ENCODE results near the gene MS4A13. TPM values are rescaled to one million over a fixed set of nuclear protein-coding genes. Genes with fewer than 3 reads are reported as not detected.
A peak's percentile ranks its signal among the peaks of the same experiment; 100 is the strongest.
"Not testable (repeated sequence)": the region's sequence is repeated elsewhere in the genome, so short reads cannot be mapped to it uniquely, and the experiment has no call there.

MS4A13 gene
- not detected for total RNA-seq
- long read RNA-seq: 0 reads

DNA sequence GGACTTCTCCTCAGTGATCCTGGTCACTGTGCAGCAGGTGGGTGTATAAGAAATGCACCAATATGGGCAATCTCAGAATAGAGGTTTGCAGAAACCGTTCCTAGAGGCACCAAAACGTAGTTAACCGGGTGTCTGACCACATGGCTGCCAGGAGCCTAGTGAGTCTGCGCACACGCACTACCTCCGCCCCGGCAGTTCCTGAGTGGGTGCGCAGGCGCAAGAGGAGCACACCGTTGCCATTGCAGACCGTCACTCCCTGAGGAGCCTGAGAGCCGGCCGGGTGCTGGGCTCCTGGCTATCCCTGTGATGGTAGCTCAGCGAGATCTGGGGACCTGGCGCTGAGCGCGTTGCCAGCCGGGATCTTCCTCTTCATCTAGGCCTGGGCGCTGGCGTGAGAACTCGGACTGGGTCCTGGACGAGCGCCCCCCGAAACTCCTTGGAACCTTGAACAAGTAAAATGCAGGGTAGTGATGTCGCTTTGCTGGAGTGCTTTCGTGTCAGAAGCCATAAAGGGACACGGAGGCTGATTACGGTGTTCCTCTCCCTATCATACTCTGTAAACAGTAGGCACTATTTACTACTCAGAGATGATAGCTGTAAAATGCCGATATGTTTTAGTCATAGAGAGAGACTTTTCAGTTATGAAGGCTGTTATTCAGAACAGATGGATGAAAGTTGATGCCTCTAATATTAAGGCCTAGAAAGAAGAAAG lies at the start of gene MS4A13:
Gene MS4A13 (plus strand): TSS at position 249 of the 712 bp plus-strand sequence. CDS start 2,692 bp downstream, outside the sequence.
- ATAC-seq (peak; percentile 61), DNase-seq (no peak)
- intact Hi-C loops (cut with DNase I, micrococcal nuclease): no loop called here

DNA sequence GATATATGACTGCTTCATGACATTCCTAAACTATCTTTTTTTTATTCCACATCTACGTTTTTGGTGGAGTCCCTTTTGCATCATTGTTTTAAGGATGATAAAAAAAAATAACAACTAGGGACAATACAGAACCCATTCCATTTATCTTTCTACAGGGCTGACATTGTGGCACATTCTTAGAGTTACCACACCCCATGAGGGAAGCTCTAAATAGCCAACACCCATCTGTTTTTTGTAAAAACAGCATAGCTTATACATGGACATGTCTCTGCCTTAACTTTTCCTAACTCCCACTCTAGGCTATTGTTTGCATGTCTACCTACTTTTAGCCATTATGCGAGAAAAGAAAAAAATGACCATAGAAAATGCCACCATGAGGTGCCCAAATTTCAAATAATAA lies 46.4 kb upstream of the MS4A13 start:
- no peak for DNase-seq
- intact Hi-C loops (cut with DNase I, micrococcal nuclease): no loop called here
- ATAC-seq: no peak

GRCh38 chr11:60469723-60470122 lies 45.5 kb upstream of the MS4A13 start:
- DNase-seq: no peak
- no peak for ATAC-seq
- intact Hi-C loops (cut with DNase I, micrococcal nuclease): no loop called here

DNA sequence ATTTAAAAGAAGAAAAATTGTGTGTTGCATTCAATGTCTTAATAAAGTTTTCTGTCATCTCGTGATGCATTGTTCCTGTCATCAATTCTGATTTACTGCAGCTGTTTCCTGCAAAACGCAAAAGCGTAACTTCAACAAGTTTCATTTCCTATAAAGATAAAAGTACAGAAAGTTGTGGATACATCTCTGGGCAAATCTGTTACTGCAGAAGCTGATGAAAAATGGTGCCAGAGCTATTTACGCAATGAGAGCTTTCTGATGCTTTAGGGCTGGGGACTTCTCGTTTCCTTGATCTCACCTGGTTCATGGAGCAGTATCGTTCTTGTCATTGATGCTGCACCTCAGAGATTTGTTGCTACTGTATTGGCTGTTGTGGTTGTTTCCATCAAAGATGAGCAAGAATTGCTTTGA lies 38.2 kb upstream of the MS4A13 start:
- ATAC-seq (no peak), DNase-seq (no peak)

DNA sequence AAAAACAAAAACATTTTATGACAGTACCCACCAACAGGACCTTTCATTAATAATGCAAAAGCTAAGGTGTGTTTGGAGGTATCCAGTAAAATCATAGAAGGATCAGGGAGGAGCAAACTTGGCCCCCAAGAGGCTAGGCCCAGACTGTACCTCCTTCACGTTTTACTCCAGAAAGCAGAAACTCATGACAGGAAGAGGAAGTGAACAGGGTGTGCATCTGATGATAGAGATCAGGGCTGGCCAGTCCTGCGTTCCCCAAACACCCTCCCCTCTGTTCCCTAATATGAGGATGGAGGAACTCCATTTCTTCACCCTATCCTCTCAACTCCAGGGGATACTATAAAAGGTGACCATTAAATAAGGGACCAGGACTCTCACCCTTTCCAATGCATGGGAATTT lies 32.8 kb upstream of the MS4A13 start:
- DNase-seq: no peak
- no peak for ATAC-seq
- intact Hi-C loops (cut with DNase I, micrococcal nuclease): no loop called here

More for the DNA sequence above, 38.2 kb upstream of the MS4A13 start:
- intact Hi-C loops (cut with DNase I, micrococcal nuclease): no loop called here

DNA sequence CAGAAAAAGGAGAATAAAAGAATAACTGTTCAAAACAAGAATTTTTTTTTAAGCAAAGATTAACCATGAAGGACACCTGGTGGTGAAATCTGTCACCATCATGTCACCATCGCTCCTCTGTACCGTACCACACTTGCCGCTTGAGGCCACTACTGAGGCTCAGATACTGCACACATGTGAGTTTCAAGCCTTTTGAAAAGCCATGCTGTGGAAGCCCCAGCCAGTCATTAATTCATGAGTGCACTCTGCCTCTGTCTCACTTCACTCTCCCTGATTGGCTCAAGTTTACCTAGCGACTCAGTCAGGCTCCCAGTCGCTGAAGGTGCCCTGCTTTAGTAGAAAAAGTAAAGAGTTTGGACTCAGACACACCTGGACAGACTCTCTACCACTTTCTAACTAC lies 29.2 kb upstream of the MS4A13 start:
- DNase-seq (peak in 1 of 2 donors; percentile 53), ATAC-seq (peak; percentile 80)
- intact Hi-C loops (cut with DNase I, micrococcal nuclease): no loop called here

DNA sequence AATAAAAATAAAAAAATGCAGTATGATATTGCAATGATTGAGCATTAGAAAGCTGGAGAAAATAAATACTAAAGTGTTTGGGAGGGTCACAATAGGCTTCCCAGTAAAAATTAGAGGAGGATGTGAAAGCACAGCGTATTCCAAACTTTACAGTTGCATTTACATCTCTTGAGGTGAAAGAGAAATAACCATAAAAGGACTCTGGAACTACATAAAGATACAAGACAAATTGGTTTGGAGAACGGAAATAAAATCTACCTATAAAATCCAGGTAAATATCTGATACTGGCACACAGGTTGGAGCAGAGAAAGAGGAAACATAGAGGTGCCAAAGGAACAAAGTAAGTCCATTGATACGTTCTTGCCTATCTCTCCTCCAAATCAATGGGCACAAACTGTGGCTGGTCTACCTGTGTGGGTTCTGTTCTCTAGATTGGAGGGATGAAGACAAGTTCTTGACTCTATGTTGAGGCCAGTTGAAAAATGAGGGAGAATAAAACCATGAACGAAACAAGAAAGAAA lies 22.6 kb upstream of the MS4A13 start, which contains the start of gene MS4A12:
Gene MS4A12 (plus strand): TSS at position 291 of the 522 bp plus-strand sequence. CDS start 4,541 bp downstream, outside the sequence.
- peak; percentile 91 for ATAC-seq
- DNase-seq: no peak
- intact Hi-C loops (cut with DNase I, micrococcal nuclease): no loop called here

DNA sequence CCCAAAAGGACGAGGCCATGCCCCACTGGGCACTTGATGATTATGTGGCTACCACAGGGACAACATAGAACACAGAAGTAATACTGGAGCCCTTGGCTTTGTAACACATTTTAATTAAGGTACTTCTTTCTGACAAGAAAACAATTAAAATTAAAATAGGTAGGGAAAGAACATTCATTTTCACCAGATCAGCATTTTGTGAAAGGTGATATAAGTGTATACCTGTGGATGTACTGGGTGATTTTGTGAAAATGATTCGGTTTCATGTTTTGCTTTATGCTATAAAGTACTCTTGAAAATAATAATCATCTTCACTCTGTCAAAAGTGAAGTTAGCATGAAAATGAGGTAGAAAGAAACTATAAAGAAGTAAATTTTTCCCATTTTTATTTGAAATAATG lies 21.7 kb upstream of the MS4A13 start:
- intact Hi-C loops (cut with DNase I, micrococcal nuclease): no loop called here
- no peak for ATAC-seq

GRCh38 chr11:60498399-60498798 lies 16.8 kb upstream of the MS4A13 start:
- intact Hi-C loops (cut with DNase I, micrococcal nuclease): no loop called here

More for the DNA sequence above, 21.7 kb upstream of the MS4A13 start:
- DNase-seq: no peak

GRCh38 chr11:60498853-60499252 lies 16.3 kb upstream of the MS4A13 start:
- DNase-seq (peak; percentile 52 to 71), ATAC-seq (peak; percentile 56)
- intact Hi-C loops (cut with DNase I, micrococcal nuclease): no loop called here

More at GRCh38 chr11:60498399-60498798, 16.8 kb upstream of the MS4A13 start:
- DNase-seq (peak in 1 of 2 donors; percentile 31), ATAC-seq (peak; percentile 53)

- ATAC-seq (peak; percentile 39), DNase-seq (no peak)
- intact Hi-C loops (cut with DNase I, micrococcal nuclease): no loop called here
Observed at GRCh38 chr11:60500276-60500910, 14.8 kb upstream of the MS4A13 start.

DNA sequence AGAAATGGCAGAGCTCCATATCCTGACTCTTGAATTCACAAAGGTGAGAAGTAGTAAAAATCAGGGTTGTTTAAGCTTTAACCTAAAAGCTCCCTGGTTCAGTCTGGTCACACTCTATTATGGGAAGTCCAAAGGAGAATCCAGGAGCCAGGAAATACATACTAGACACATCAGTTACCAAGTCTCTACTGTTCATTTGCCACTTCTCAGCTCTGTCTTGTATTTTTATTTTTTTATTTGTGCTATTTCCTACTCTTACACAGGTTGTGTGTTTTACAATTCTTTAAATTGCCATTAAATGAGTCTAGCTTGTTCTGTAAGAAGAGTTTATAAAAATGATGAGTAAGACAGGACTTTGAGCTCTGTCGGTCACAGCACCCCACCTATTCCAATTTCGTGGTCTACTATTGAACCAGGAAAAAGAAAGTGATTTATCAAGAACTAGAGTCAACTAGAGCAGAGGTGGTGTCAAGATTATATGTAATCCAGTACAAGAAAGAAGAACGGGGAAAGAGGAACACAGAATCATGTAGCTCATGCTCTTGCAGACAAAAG lies 12.9 kb upstream of the MS4A13 start:
- peak in 1 of 2 donors; percentile 63 for DNase-seq
- ATAC-seq: peak; percentile 74
- intact Hi-C loops (cut with DNase I, micrococcal nuclease): no loop called here

- intact Hi-C loops (cut with DNase I, micrococcal nuclease): no loop called here
- peak; percentile 61 for ATAC-seq
- DNase-seq: peak in 1 of 2 donors; percentile 36
Observed at GRCh38 chr11:60504219-60504905, 10.8 kb upstream of the MS4A13 start.

GRCh38 chr11:60509609-60510008 lies 5.6 kb upstream of the MS4A13 start:
- ATAC-seq; intact Hi-C loops (cut with DNase I, micrococcal nuclease): not testable (repeated sequence)

GRCh38 chr11:60510209-60510608 lies 5.0 kb upstream of the MS4A13 start:
- DNase-seq; intact Hi-C loops (cut with DNase I, micrococcal nuclease); ATAC-seq: not testable (repeated sequence)

More at GRCh38 chr11:60509609-60510008, 5.6 kb upstream of the MS4A13 start:
- not testable (repeated sequence) for DNase-seq

DNA sequence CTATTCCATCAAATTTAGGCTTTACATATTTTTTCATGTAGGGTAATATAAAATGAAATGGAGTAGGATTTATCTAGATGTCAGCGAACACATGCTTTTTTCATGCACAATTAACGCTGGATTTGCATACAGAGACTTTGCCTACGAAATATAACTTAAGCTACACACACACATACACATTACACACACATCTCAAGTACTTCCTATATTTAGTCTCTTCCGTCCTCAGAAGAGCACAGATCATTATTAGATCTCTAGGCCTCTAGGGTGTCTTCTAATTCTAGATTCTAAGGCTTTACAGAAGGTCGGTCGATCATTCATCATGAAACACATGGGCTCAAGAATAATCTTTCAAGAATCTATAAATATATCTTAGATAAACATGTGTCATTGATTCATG lies 3.8 kb upstream of the MS4A13 start:
- intact Hi-C loops (cut with DNase I, micrococcal nuclease): no loop called here
- DNase-seq: no peak
- no peak for ATAC-seq

DNA sequence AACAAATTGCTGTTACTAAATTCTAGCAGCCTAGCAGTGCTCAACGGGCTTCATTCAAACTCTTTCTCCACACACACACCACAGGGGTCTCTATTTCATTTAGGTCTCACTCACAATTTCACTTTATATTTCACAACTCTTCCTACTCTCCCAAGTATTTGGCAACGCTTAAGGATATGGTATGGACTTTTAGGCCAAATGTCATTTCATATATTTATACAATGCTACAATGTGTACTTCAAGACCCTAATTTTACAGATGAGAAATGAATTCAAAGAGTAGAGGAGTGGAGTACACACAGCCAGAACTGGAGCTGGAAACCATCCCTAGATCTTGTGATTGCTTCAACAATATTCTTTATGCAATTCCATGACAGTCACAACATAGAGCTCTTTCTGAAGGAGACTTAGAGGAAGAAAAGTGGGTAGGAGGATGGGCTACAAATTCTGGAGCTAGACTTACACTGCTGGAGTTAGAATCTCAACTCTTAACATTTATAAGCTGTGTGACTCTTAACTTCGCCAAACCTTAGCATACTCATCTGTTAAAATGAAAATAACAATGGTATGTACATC lies 2.5 kb upstream of the MS4A13 start:
- ATAC-seq (no peak), DNase-seq (no peak)
- intact Hi-C loops (cut with DNase I, micrococcal nuclease): no loop called here
